CD4-positive, alpha-beta memory T cell (primary cell): ENCODE data around the gene HAP1. TPM values are rescaled to one million over a fixed set of nuclear protein-coding genes. Genes with fewer than 3 reads are reported as not detected.
"Not testable (repeated sequence)": the region's sequence is repeated elsewhere in the genome, so short reads cannot be mapped to it uniquely, and the experiment has no call there.

Source experiments
- CTCF ChIA-PET: fragments of 350-600 bp; sonication (Branson Sonifier 250); formaldehyde crosslinking; loops from one replicate; lab custom pipeline; 2021; ENCODE audit warnings: inconsistent platforms; ENCODE audit not compliant: partially characterized antibody; lab: Charles Lee
- POLR2A ChIA-PET: fragments of 350-600 bp; sonication (Branson Sonifier 250); formaldehyde crosslinking; loops from one replicate; lab custom pipeline; 2021; ENCODE audit not compliant: partially characterized antibody; lab: Charles Lee
- DNase-seq, 5 donors: peaks; one replicate each; pipeline versions ENCODE4 v3.0.0 to v3.0.0-alpha.2; 2020 to 2022; ENCODE audit warnings: mixed read lengths in 1 of 5
- H3K27ac ChIP-seq: one replicate; pipeline ENCODE4 v1.7.0; 2013; ENCODE audit warnings: low read depth, low read length
- H3K27me3 ChIP-seq: 2 replicates; pipeline ENCODE4 v1.7.0; 2013; ENCODE audit warnings: mild to moderate bottlenecking, low read length, moderate library complexity; ENCODE audit not compliant: insufficient read depth
- H3K36me3 ChIP-seq: 2 replicates; pipeline ENCODE4 v1.7.0; 2013; ENCODE audit warnings: mild to moderate bottlenecking, low read length, moderate library complexity; ENCODE audit not compliant: insufficient read depth
- H3K4me1 ChIP-seq: 2 replicates; pipeline ENCODE4 v1.7.0; 2013; ENCODE audit warnings: mild to moderate bottlenecking, low read length, moderate library complexity; ENCODE audit not compliant: insufficient read depth
- H3K4me3 ChIP-seq, 2 donors: one replicate each; pipeline ENCODE4 v1.7.0; 2013; ENCODE audit warnings: low read length in 2 of 2, mild to moderate bottlenecking in 1 of 2
- H3K9me3 ChIP-seq, 2 donors: one replicate each; pipeline ENCODE4 v1.7.0; 2013; ENCODE audit warnings: low read length in 2 of 2, control low read depth in 1 of 2; ENCODE audit not compliant: control insufficient read depth in 1 of 2
- H3K27ac Mint-ChIP-seq, 7 donors: one replicate each; pipeline ENCODE4 v1.8.0; 2020 to 2021; ENCODE audit warnings: mixed read lengths in 7 of 7, mild to moderate bottlenecking in 6 of 7, inconsistent platforms in 3 of 7, moderate library complexity in 3 of 7
- H3K27me3 Mint-ChIP-seq, 2 donors: one replicate each; pipeline ENCODE4 v1.8.0; 2020 to 2021; ENCODE audit warnings: mixed read lengths in 2 of 2
- H3K36me3 Mint-ChIP-seq, 2 donors: one replicate each; pipeline ENCODE4 v1.8.0; 2020 to 2021; ENCODE audit warnings: mixed read lengths in 2 of 2, inconsistent platforms in 1 of 2, mild to moderate bottlenecking in 1 of 2
- H3K4me1 Mint-ChIP-seq, 4 donors: one replicate each; pipeline ENCODE4 v1.8.0; 2020 to 2021; ENCODE audit warnings: mixed read lengths in 4 of 4, mild to moderate bottlenecking in 1 of 4
- H3K4me3 Mint-ChIP-seq, 8 donors: one replicate each; pipeline ENCODE4 v1.8.0; 2020 to 2021; ENCODE audit warnings: mixed read lengths in 8 of 8, mild to moderate bottlenecking in 7 of 8, moderate library complexity in 6 of 8, inconsistent platforms in 3 of 8
- H3K9me3 Mint-ChIP-seq, 8 donors: one replicate each; pipeline ENCODE4 v1.8.0; 2020 to 2021; ENCODE audit warnings: mixed read lengths in 8 of 8, mild to moderate bottlenecking in 5 of 8, inconsistent platforms in 3 of 8, moderate library complexity in 1 of 8
- intact Hi-C: fragments of 100-400 bp; cut with micrococcal nuclease; formaldehyde crosslinking; loops from one replicate; pipeline ENCODE4 v1.15.1; 2023
- polyA plus RNA-seq, 2 donors: library from polyadenylated mRNA; unstranded; fragments of 300-500 nt; fragmentation: Illumina TruSeq; gene quantifications; one replicate each; pipeline ENCODE4 v1.2.3, GENCODE V29; 2021
- total RNA-seq, 2 experiments: library from RNA; stranded (reverse); gene quantifications; one replicate each; pipeline ENCODE4 v1.2.3, GENCODE V29; 2021

The HAP1 gene
- total and polyA plus RNA-seq, 4 experiments from 2014 or later: 0.29 to 0.33 TPM; not detected in 2

GRCh38 chr17:41679740-41680425, 54.6 kb downstream of the HAP1 start:
- H3K27me3 Mint-ChIP-seq: no peaks in the 10 kb centered on the region
- ChIA-PET CTCF (interaction anchor here (0.6 to 6.6 kb wide), 12 partner anchors 10 to 940 kb away, joined by 3 to 102 read pairs (median 8); partner anchors contain the start of gene EIF1), POLR2A (interaction anchor here (0.7 to 9.2 kb wide), 6 partner anchors 12 to 861 kb away, joined by 3 to 576 read pairs (median 8); partner anchors contain the start of genes DHX58 and EIF1)
- peak overlapping the region; percentile 59 for H3K27ac ChIP-seq
- DNase-seq: no peak
- no peaks in the 10 kb centered on the region for H3K9me3 ChIP-seq
- H3K27ac Mint-ChIP-seq: peak overlapping the region; percentile 91 to 99 (median 97)
- peak overlapping the region in 7 of 8 donors; percentile 84 to 96 (median 90) for H3K4me3 Mint-ChIP-seq
- peaks cover 37% of the 10 kb centered on the region for H3K4me1 ChIP-seq
- H3K36me3 Mint-ChIP-seq: no peaks in the 10 kb centered on the region
- no peaks in the 10 kb centered on the region for H3K27me3 ChIP-seq
- H3K36me3 ChIP-seq: no peaks in the 10 kb centered on the region
- H3K4me3 ChIP-seq: no peak overlapping the region
- intact Hi-C loops: loop anchor here (1.0 to 10.0 kb wide), 4 partner anchors 8 to 705 kb away; partner anchors contain the start of genes EIF1 and STAT3
- H3K9me3 Mint-ChIP-seq: no peaks in the 10 kb centered on the region
- H3K4me1 Mint-ChIP-seq: peaks cover 16 to 33% (median 27%) of the 10 kb centered on the region in 4 donors

- peak; percentile 78 to 90 (median 83) for DNase-seq
- H3K4me3 Mint-ChIP-seq: peak overlapping the region; percentile 84 to 96 (median 90)
Measured at GRCh38 chr17:41678907-41679739, 55.3 kb downstream of the HAP1 start.

GRCh38 chr17:41678411-41678906, 56.0 kb downstream of the HAP1 start:
- Mint-ChIP-seq H3K4me3 (peak overlapping the region; percentile 84 to 96 (median 90)), H3K36me3 (no peaks in the 10 kb centered on the region), H3K27ac (peak overlapping the region; percentile 91 to 99 (median 97)), H3K4me1 (peaks cover 16 to 33% (median 27%) of the 10 kb centered on the region in 4 donors), H3K27me3 (no peaks in the 10 kb centered on the region), H3K9me3 (no peaks in the 10 kb centered on the region)
- peak in 1 of 5 donors; percentile 4 for DNase-seq
- H3K27me3 ChIP-seq: no peaks in the 10 kb centered on the region
- H3K4me3 ChIP-seq: peak overlapping the region; percentile 32 to 51
- H3K9me3 ChIP-seq: no peaks in the 10 kb centered on the region
- intact Hi-C loops: no loop called here
- H3K4me1 ChIP-seq: peaks cover 37% of the 10 kb centered on the region
- POLR2A ChIA-PET: interaction anchor here (0.5 to 9.2 kb wide), 9 partner anchors 10 to 1710 kb away, joined by 3 to 576 read pairs (median 4); partner anchors contain the start of genes ACLY, DHX58 and EIF1
- H3K36me3 ChIP-seq: no peaks in the 10 kb centered on the region
- peak overlapping the region; percentile 59 for H3K27ac ChIP-seq
- CTCF ChIA-PET: interaction anchor here (0.7 to 6.6 kb wide), 10 partner anchors 11 to 862 kb away, joined by 3 to 102 read pairs (median 10); partner anchors contain the start of genes DNAJC7 and EIF1

More at GRCh38 chr17:41678907-41679739, 55.3 kb downstream of the HAP1 start:
- Mint-ChIP-seq H3K27ac (peak overlapping the region; percentile 91 to 99 (median 97)), H3K36me3 (no peaks in the 10 kb centered on the region), H3K27me3 (no peaks in the 10 kb centered on the region), H3K9me3 (no peaks in the 10 kb centered on the region), H3K4me1 (peaks cover 16 to 33% (median 27%) of the 10 kb centered on the region in 4 donors)
- Histone ChIP-seq H3K36me3 (no peaks in the 10 kb centered on the region), H3K27me3 (no peaks in the 10 kb centered on the region), H3K9me3 (no peaks in the 10 kb centered on the region), H3K4me3 (peak overlapping the region; percentile 32 to 51), H3K4me1 (peaks cover 37% of the 10 kb centered on the region), H3K27ac (peak overlapping the region; percentile 59)
- intact Hi-C loops: loop anchor here (1.0 kb wide), 3 partner anchors 9 to 17 kb away; partner anchors contain the start of gene EIF1
- CTCF ChIA-PET: interaction anchor here (0.7 to 6.6 kb wide), 10 partner anchors 11 to 940 kb away, joined by 3 to 102 read pairs (median 10); partner anchors contain the start of genes DNAJC7 and EIF1
- POLR2A ChIA-PET: interaction anchor here (0.5 to 9.2 kb wide), 10 partner anchors 11 to 1709 kb away, joined by 3 to 576 read pairs (median 4); partner anchors contain the start of genes ACLY, DHX58 and EIF1

- H3K4me1 Mint-ChIP-seq: peaks cover 16 to 38% (median 31%) of the 10 kb centered on the region in 4 donors
- H3K36me3 Mint-ChIP-seq: no peaks in the 10 kb centered on the region
- no peak overlapping the region for H3K27ac ChIP-seq
- H3K9me3 ChIP-seq: no peaks in the 10 kb centered on the region
- ChIA-PET CTCF (interaction anchor here (0.9 to 6.6 kb wide), 4 partner anchors 8 to 20 kb away, joined by 3 to 102 read pairs (median 52); partner anchors contain the start of gene EIF1), POLR2A (interaction anchor here (6.5 to 9.2 kb wide), 2 partner anchors 8 to 16 kb away, joined by 94 to 576 read pairs; partner anchors contain the start of gene EIF1)
- H3K36me3 ChIP-seq: no peaks in the 10 kb centered on the region
- no peaks in the 10 kb centered on the region for H3K27me3 ChIP-seq
- intact Hi-C loops: no loop called here
- H3K9me3 Mint-ChIP-seq: no peaks in the 10 kb centered on the region
- H3K4me3 Mint-ChIP-seq: no peak overlapping the region
- DNase-seq: no peak
- no peaks in the 10 kb centered on the region for H3K27me3 Mint-ChIP-seq
- peaks cover 42% of the 10 kb centered on the region for H3K4me1 ChIP-seq
- peak overlapping the region in 3 of 7 donors; percentile 55 to 62 (median 61) for H3K27ac Mint-ChIP-seq
- no peak overlapping the region for H3K4me3 ChIP-seq
Measured at GRCh38 chr17:41676058-41676419, 58.4 kb downstream of the HAP1 start.

- H3K9me3 Mint-ChIP-seq, DNase-seq, H3K27me3 ChIP-seq, H3K27ac ChIP-seq, H3K9me3 ChIP-seq, H3K36me3 ChIP-seq, H3K27me3 Mint-ChIP-seq, H3K4me3 Mint-ChIP-seq, H3K4me3 ChIP-seq, H3K36me3 Mint-ChIP-seq, intact Hi-C loops: not testable (repeated sequence)
- peaks cover 16 to 38% (median 31%) of the 10 kb centered on the region in 4 donors for H3K4me1 Mint-ChIP-seq
- CTCF ChIA-PET: interaction anchor here (0.7 to 6.6 kb wide), 5 partner anchors 8 to 1368 kb away, joined by 3 to 102 read pairs (median 9); partner anchors contain the start of gene EIF1
- POLR2A ChIA-PET: interaction anchor here (6.5 to 9.2 kb wide), 2 partner anchors 7 to 16 kb away, joined by 94 to 576 read pairs; partner anchors contain the start of gene EIF1
- peak overlapping the region in 2 of 7 donors; percentile 55 to 61 for H3K27ac Mint-ChIP-seq
- peaks cover 42% of the 10 kb centered on the region for H3K4me1 ChIP-seq
Measured at GRCh38 chr17:41675157-41676057, 59.0 kb downstream of the HAP1 start.
